HG03457 (cell line): ENCODE results near the gene PTPMT1.

Experiments
- ATAC-seq: cut with Tn5 transposase; IDR thresholded peaks from one replicate; pipeline ENCODE4 v1.9.1; 2021; ENCODE audit warnings: moderate number of reproducible peaks; ENCODE audit not compliant: unreplicated experiment

The PTPMT1 gene

GRCh38 chr11:47606731-47607130 is 41.3 kb downstream of the PTPMT1 start:
- ATAC-seq: no peak

GRCh38 chr11:47607380-47607779 is 42.0 kb downstream of the PTPMT1 start:
- ATAC-seq: no peak

DNA sequence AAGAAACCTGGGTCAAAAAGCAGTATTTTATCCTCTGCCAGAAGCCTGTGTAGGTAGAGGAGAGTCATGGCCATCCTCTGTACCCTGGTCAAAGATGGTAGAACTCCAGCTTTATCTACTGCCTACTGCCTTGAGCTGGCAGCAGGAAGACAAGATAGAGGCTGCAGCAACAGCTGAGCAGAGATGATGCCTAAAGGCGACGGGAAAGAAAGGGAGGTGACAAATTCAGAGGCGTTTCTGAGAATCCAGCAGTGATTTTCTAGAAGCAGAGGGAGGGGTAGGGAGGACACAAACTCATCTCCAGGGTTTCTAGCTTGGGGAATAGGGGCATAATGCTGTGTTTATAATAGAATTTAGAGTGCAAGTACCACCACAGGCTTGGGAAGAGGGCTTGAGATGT is 44.3 kb downstream of the PTPMT1 start:
- ATAC-seq: no peak

DNA sequence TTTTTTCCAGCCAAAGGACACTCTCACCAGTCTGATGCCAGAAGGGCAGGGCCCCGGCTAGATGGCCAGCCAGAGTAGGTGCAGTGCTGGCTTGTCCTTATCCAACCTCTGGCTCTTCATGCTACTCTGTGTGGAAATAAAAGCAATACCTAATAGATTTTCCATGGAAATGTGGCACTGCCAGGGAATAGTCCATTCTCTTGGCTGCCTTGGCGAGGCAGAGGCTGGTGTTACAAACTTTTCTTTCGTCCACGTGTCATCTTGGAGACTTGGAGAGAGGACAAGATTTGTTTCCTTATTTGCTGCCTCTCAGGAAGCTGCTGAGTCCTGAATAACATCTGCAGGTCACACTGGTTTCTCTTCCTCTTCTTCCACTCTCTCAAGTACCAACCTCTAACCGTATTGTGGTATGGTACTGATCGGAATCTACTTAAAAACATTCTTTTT is 46.0 kb downstream of the PTPMT1 start:
- ATAC-seq: peak; percentile 90

GRCh38 chr11:47615249-47615648 is 49.9 kb downstream of the PTPMT1 start:
- ATAC-seq: no peak

DNA sequence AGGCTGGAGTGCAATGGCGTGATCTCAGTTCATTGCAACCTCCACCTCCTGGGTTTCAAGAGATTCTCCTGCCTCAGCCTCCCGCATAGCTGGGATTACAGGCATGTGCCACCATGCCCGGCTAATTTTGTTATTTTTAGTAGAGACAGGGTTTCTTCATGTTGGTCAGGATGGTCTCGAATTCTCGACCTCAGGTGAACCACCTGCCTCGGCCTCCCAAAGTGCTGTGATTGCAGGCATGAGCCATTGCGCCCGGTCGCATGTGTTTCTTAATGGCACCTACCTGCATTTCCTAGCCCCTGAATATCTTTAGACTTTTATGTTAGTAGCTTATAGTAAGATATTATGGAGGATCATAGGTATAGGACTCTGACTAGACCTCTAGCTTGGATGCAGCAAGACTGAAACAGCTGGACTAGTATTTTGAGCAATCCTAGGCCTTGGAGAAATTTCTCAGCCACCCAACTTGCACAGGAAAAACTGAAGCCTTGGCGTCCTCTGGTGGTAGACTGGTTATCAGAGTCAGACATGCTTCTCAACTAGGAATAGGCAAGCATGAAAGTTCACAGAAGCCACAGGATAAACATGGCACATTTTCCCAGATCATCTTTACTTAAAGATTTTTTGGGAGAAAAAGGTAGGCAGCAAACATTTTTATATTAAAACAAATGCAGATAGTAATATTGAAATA is 51.5 kb downstream of the PTPMT1 start:
- ATAC-seq: no peak

DNA sequence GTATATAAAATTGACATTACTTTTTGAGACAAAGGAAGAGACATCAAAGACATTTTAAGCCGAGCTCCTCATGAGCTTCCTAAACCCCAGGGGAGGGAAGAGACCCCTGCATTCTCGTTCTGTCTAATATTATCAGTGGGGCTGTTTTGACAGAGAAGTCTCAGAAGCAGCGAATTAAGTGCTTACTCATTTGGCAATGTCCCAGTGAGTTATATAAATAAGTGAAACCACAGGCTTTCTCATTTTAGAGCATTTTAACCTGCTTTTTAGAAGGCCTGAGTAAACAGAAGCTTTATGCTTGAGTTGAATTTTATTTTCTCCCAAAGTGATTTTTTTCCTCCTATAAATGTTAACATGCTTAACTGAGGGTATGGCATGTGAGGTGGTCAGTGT is 52.0 kb downstream of the PTPMT1 start:
- no peak for ATAC-seq

GRCh38 chr11:47620836-47621378 is 55.5 kb downstream of the PTPMT1 start:
- ATAC-seq: no peak
